Right lobe of liver (tissue), 6 donors: ENCODE data around the gene RPS6KA2. TPM values are rescaled to one million over a fixed set of nuclear protein-coding genes. Genes with fewer than 3 reads are reported as not detected.

Experiments used
- ATAC-seq, 4 donors: fragments of 200-7000 bp; cut with Tn5 transposase; one replicate each; pipeline ENCODE4 v1.9.1; 2020; ENCODE audit warnings: mild to moderate bottlenecking in 4 of 4, moderate library complexity in 4 of 4
- DNase-seq, 3 donors: peaks; one replicate each; pipeline ENCODE4 v3.0.0-alpha.2; 2020
- H3K27ac ChIP-seq, 3 donors: fragments of 200-600 bp; one replicate each; pipeline ENCODE4 v1.8.0; 2022
- H3K27me3 ChIP-seq, 2 donors: fragments of 200-600 bp; one replicate each; pipeline ENCODE4 v1.8.0; 2022
- H3K36me3 ChIP-seq, 4 donors: fragments of 200-600 bp; sonication (generic) in 1 of 4; one replicate each; pipeline versions ENCODE4 v1.5.1 to v1.8.0; 2017 to 2022; ENCODE audit warnings: control low read depth in 1 of 4
- H3K4me1 ChIP-seq, 4 donors: fragments of 200-600 bp; sonication (generic) in 1 of 4; one replicate each; pipeline versions ENCODE4 v1.5.1 to v1.8.0; 2017 to 2022; ENCODE audit warnings: control low read depth in 1 of 4
- H3K4me3 ChIP-seq, 3 donors: fragments of 200-600 bp; one replicate each; pipeline ENCODE4 v1.8.0; 2022
- H3K9me3 ChIP-seq, 4 donors: fragments of 200-600 bp; sonication (generic) in 1 of 4; one replicate each; pipeline versions ENCODE4 v1.5.1 to v1.8.0; 2017 to 2022; ENCODE audit warnings: control low read depth in 1 of 4
- CTCF ChIP-seq, 4 donors: fragments of 200-600 bp in 3 of 4; fragments of 450-650 bp in 1 of 4; IDR thresholded peaks; one replicate each; pipeline versions ENCODE4 v1.5.1 to v1.8.0; 2016 to 2022; ENCODE audit warnings: antibody characterized with exemption in 4 of 4, mild to moderate bottlenecking in 2 of 4
- POLR2A ChIP-seq: fragments of 450-650 bp; IDR thresholded peaks from one replicate; pipeline ENCODE4 v1.6.1; 2017; ENCODE audit warnings: antibody characterized with exemption, mild to moderate bottlenecking
- WGBS: methylation state at CpG from one replicate; pipeline ENCODE4 v1.1.6; 2018; ENCODE audit warnings: low coverage, low lambda C conversion rate; ENCODE audit not compliant: insufficient coverage; ENCODE audit errors: missing lambda C conversion rate; 5-methylcytosine and 5-hydroxymethylcytosine counted together
- intact Hi-C, 2 donors: fragments of 100-400 bp; cut with DNase I; formaldehyde crosslinking; loops; one replicate each; pipeline versions ENCODE4 v1.11.2 to v1.14.1; 2022
- total RNA-seq, 6 experiments: library from RNA; depleted of rRNA in 2 of 6; stranded (reverse); fragments of >200 nt in 2 of 6; fragmentation: NEBNext Ultra II Directional in 3 of 6; extraction: Animal tissue kit (Norgen Biotek cat#: 25700) in 3 of 6; gene quantifications; one replicate each; pipeline versions ENCODE4 v1.1.0 to v1.2.4, GENCODE V29; 2016 to 2023
- donor health status: DM: no; HTN: yes; CAD: no.
- donor health status: DM: no; HTN: no; CAD: no.
- donor health status: DM: no; HTN: no; CAD: no.
- donor health status: DM: no; HTN: yes; CAD: no.
- donor health status: DM: no; HTN: yes; CAD: no.

Gene RPS6KA2
- total RNA-seq, 6 experiments from 2014 or later = 6.4 to 18.1 (median 11.1) TPM

DNA sequence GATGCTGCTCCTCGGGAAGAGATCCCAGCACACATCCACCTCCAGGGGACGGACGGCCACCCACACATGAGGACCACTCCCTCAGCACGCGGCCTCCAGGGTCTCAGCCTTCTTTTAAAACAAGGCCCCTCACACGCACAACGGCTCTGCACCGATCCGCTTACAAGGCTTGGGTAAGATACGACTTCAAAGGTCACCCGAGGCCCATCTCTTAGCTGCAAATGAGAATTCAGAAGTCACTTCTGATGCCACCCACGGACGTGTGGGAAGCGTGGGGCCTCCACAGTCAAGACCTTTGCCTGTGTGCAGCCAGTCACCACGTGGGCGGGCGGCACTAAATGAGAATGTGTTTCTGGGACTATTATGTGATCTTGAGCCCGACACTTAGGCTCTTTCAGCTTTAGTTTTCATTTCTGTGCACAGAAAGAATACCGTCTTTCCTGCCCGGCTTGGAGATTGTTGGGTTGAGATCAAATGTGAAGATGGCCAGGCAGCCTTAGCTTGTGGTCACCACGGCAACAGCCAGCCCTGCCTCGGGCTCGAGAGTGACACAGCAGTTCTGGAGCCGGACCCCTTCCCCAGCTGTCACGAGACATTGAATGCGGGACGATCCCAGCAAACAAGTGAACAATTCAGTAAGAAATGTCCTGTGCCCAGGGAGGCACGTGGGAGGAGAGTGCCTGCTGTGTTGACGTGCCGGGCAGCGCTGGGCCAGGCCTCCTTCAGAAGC lies 132.1 kb downstream of the RPS6KA2 start:
- H3K27ac ChIP-seq = no peak overlapping the region
- no peaks in the 10 kb centered on the region for H3K36me3 ChIP-seq
- WGBS = 92% methylated on average over 17 of the region's 31 CpGs
- no peak for ATAC-seq
- no peak for DNase-seq
- H3K9me3 ChIP-seq = no peaks in the 10 kb centered on the region
- no peaks in the 10 kb centered on the region for H3K4me1 ChIP-seq
- H3K4me3 ChIP-seq = no peak overlapping the region
- intact Hi-C loops = no loop called here
- TF ChIP-seq POLR2A (no peak), CTCF (IDR thresholded peaks at IDR 0.05) (no peak)
- H3K27me3 ChIP-seq = no peaks in the 10 kb centered on the region

- H3K36me3 ChIP-seq = no peaks in the 10 kb centered on the region
- WGBS = 92% methylated on average over 7 of the region's 9 CpGs
- H3K27ac ChIP-seq = no peak overlapping the region
- no peak for DNase-seq
- H3K4me3 ChIP-seq = no peak overlapping the region
- H3K27me3 ChIP-seq = no peaks in the 10 kb centered on the region
- H3K9me3 ChIP-seq = no peaks in the 10 kb centered on the region
- intact Hi-C loops = no loop called here
- TF ChIP-seq POLR2A (no peak), CTCF (IDR thresholded peaks at IDR 0.05) (no peak)
- H3K4me1 ChIP-seq = no peaks in the 10 kb centered on the region
- no peak for ATAC-seq
Observed at GRCh38 chr6:166494101-166494441, 133.0 kb downstream of the RPS6KA2 start.

- Histone ChIP-seq H3K9me3 (no peaks in the 10 kb centered on the region), H3K27ac (no peak overlapping the region), H3K4me1 (no peaks in the 10 kb centered on the region), H3K27me3 (no peaks in the 10 kb centered on the region), H3K4me3 (no peak overlapping the region), H3K36me3 (no peaks in the 10 kb centered on the region)
- DNase-seq = no peak
- TF ChIP-seq CTCF (IDR thresholded peaks at IDR 0.05) (no peak), POLR2A (no peak)
- 96% methylated on average over 5 of the region's 21 CpGs for WGBS
- no peak for ATAC-seq
- intact Hi-C loops = no loop called here
Observed at GRCh38 chr6:166493427-166494100, 133.5 kb downstream of the RPS6KA2 start.

DNA sequence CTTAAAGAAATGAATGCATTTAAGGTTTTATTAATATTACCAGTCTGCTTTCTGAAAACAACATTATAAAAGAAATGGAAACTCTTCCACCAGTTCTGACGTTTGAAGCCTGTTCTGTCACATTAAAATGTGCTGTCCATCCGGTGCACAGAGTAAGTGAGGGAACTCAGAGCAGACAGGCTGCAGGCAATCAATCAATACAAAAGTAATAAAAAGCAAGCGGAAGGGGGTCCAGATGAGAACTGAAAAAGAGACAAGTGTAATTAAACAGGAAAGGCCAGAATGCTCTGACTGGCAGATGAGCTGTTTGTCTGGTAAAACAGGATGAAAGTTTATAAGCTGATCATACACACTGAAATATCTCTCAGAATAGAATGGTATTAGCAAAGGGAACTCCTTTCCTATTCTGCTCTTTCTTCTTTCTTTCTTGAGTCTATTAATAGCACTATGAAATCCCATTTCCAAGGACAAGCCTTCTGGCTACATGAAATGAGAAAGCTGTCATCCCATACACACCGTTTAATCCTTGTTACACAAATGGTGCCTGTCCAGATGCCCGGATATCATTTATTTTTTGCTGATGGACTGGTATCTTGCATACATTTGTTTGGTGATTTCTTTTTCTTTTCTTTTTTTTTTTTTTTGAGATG lies 134.8 kb downstream of the RPS6KA2 start:
- Histone ChIP-seq H3K4me1 (no peaks in the 10 kb centered on the region), H3K36me3 (no peaks in the 10 kb centered on the region), H3K4me3 (no peak overlapping the region), H3K27ac (no peak overlapping the region), H3K27me3 (no peaks in the 10 kb centered on the region), H3K9me3 (no peaks in the 10 kb centered on the region)
- intact Hi-C loops = no loop called here
- 82% methylated on average over 5 of the region's 5 CpGs for WGBS
- TF ChIP-seq POLR2A (no peak), CTCF (IDR thresholded peaks at IDR 0.05) (no peak)
- DNase-seq (no peak), ATAC-seq (no peak)
